ENCODE data around the gene RASGRP3. TPM values are rescaled to one million over a fixed set of nuclear protein-coding genes. Genes with fewer than 3 reads are reported as not detected.

The RASGRP3 gene
- total RNA-seq, 4 donors from 2014 or later: 2.4 to 15.8 (median 4.3) TPM

GRCh38 chr2:33451214-33451613, 25.2 kb upstream of the RASGRP3 start:
- H3K4me3 ChIP-seq (ENCODE audit: low read depth, poor library complexity, severe bottlenecking): no peak overlapping the region
- intact Hi-C loops (cut with DNase I; ENCODE audit: low total_unique reads): no loop called here
- WGBS, 2 donors: 0% methylated on average over 1 of the region's 1 CpG
- TF ChIP-seq CTCF (IDR thresholded peaks at IDR 0.05) (no peak), POLR2A (IDR thresholded peaks at IDR 0.05) (no peak)
- DNase-seq (ENCODE audit: low spot score in 2 of 2): no peak

GRCh38 chr2:33451825-33452224, 24.6 kb upstream of the RASGRP3 start:
- intact Hi-C loops (cut with DNase I; ENCODE audit: low total_unique reads): no loop called here
- TF ChIP-seq CTCF (IDR thresholded peaks at IDR 0.05) (no peak), POLR2A (IDR thresholded peaks at IDR 0.05) (no peak)
- no peak for DNase-seq (ENCODE audit: low spot score in 2 of 2)
- 92 to 100% methylated on average over 1 of the region's 1 CpG for WGBS, 2 donors
- no peak overlapping the region for H3K4me3 ChIP-seq (ENCODE audit: low read depth, poor library complexity, severe bottlenecking)

DNA sequence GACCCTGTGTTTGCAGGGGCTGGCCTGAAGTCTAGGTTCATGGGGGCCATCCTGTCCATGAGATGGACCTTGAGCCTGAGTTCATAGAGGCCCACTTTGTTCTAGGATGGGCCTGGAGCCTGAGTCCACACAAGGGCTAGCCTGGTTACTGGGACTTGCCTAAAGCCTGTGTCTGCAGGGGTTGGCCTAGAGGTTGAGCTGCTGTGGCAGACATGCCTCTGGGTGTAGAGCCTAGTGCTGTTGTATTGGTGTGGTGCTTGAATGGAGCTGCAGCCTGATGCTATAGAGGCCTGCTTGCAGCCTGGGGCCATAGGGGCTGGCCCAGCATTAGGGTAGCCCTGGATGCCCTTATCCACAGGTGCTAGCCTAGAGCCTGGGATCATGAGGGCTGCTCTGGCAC, 23.9 kb upstream of the RASGRP3 start:
- H3K4me3 ChIP-seq (ENCODE audit: low read depth, poor library complexity, severe bottlenecking): no peak overlapping the region
- DNase-seq (ENCODE audit: low spot score in 2 of 2): no peak
- intact Hi-C loops (cut with DNase I; ENCODE audit: low total_unique reads): no loop called here
- TF ChIP-seq POLR2A (IDR thresholded peaks at IDR 0.05) (no peak), CTCF (IDR thresholded peaks at IDR 0.05) (no peak)

GRCh38 chr2:33453905-33454479, 22.5 kb upstream of the RASGRP3 start:
- H3K4me3 ChIP-seq (ENCODE audit: low read depth, poor library complexity, severe bottlenecking): no peak overlapping the region
- TF ChIP-seq POLR2A (IDR thresholded peaks at IDR 0.05): no peak
- TF ChIP-seq CTCF (IDR thresholded peaks at IDR 0.05): no peak
- no peak for DNase-seq (ENCODE audit: low spot score in 2 of 2)
- intact Hi-C loops (cut with DNase I; ENCODE audit: low total_unique reads): no loop called here

- H3K4me3 ChIP-seq (ENCODE audit: low read depth, poor library complexity, severe bottlenecking): no peak overlapping the region
- no peak for DNase-seq (ENCODE audit: low spot score in 2 of 2)
- WGBS, 2 donors: 34 to 45% methylated on average over 8 of the region's 8 CpGs
- intact Hi-C loops (cut with DNase I; ENCODE audit: low total_unique reads): no loop called here
- no peak for TF ChIP-seq CTCF (IDR thresholded peaks at IDR 0.05)
- no peak for TF ChIP-seq POLR2A (IDR thresholded peaks at IDR 0.05)
Observed at GRCh38 chr2:33457556-33458247, 18.7 kb upstream of the RASGRP3 start.

Measured in lower leg skin (tissue), 4 donors.